Skeletal muscle tissue (tissue), 4 donors: Measurements from ENCODE around the gene DPP4. TPM values are rescaled to one million over a fixed set of nuclear protein-coding genes. Genes with fewer than 3 reads are reported as not detected.

Experiments used
- H3K27ac ChIP-seq: one replicate; pipeline ENCODE4 v1.7.0; 2013; ENCODE audit warnings: mild to moderate bottlenecking, low read depth, low read length, inconsistent platforms
- H3K27me3 ChIP-seq, 3 donors: one replicate each; pipeline ENCODE4 v1.7.0; 2013; ENCODE audit warnings: low read length in 3 of 3; ENCODE audit not compliant: control insufficient read depth in 3 of 3, insufficient read depth in 3 of 3
- H3K36me3 ChIP-seq, 3 donors: one replicate each; pipeline ENCODE4 v1.7.0; 2013; ENCODE audit warnings: low read length in 3 of 3; ENCODE audit not compliant: control insufficient read depth in 3 of 3, insufficient read depth in 3 of 3
- H3K4me1 ChIP-seq, 3 donors: one replicate each; pipeline ENCODE4 v1.7.0; 2013; ENCODE audit warnings: low read length in 3 of 3, mild to moderate bottlenecking in 3 of 3; ENCODE audit not compliant: control insufficient read depth in 3 of 3, insufficient read depth in 3 of 3
- H3K4me3 ChIP-seq, 3 donors: one replicate each; pipeline ENCODE4 v1.7.0; 2013; ENCODE audit warnings: low read length in 3 of 3
- H3K9ac ChIP-seq, 3 donors: one replicate each; pipeline ENCODE4 v1.7.0; 2013; ENCODE audit warnings: low read length in 3 of 3, mild to moderate bottlenecking in 3 of 3, moderate library complexity in 2 of 3, low read depth in 1 of 3
- H3K9me3 ChIP-seq, 3 donors: one replicate each; pipeline ENCODE4 v1.7.0; 2013; ENCODE audit warnings: low read length in 3 of 3; ENCODE audit not compliant: control insufficient read depth in 3 of 3
- total RNA-seq: library from RNA; depleted of rRNA; stranded (reverse); fragments of >200 nt; gene quantifications from one replicate; pipeline ENCODE4 v1.2.3, GENCODE V29; 2014
- donor health status: Osteomylitis.

Gene DPP4
- total RNA-seq, 1 donor from 2014 or later, result 24.0 TPM

GRCh38 chr2:162072181-162072702 lies 1.8 kb downstream of the DPP4 start:
- Histone ChIP-seq H3K9me3 (no peaks in the 10 kb centered on the region), H3K36me3 (no peaks in the 10 kb centered on the region), H3K9ac (no peak overlapping the region), H3K4me1 (peaks cover 5 to 9% (median 7%) of the 10 kb centered on the region in 3 donors), H3K27ac (no peak overlapping the region), H3K4me3 (no peak overlapping the region), H3K27me3 (peaks cover 9 to 18% (median 17%) of the 10 kb centered on the region in 3 donors)

DNA sequence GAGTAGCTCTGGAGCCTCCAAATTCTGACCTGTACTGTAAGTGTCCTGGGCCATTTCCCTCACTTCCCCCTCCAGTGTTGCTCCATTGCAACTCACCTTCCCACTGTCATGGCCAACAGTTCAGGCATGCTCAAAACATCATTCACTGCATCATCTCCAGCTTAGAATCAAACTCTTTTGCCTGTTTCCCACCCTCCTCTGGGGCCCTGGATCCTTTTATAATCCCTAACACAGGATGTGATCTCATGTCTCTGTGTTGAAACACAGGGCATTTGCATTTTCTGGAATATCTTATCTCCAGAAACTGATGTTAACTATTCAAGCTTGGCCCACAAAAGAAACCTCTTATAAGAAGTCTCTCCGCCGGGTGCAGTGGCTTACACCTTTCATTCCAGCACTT lies 3.0 kb downstream of the DPP4 start:
- no peak overlapping the region for H3K27ac ChIP-seq
- peaks cover 5 to 9% (median 7%) of the 10 kb centered on the region in 3 donors for H3K4me1 ChIP-seq

DNA sequence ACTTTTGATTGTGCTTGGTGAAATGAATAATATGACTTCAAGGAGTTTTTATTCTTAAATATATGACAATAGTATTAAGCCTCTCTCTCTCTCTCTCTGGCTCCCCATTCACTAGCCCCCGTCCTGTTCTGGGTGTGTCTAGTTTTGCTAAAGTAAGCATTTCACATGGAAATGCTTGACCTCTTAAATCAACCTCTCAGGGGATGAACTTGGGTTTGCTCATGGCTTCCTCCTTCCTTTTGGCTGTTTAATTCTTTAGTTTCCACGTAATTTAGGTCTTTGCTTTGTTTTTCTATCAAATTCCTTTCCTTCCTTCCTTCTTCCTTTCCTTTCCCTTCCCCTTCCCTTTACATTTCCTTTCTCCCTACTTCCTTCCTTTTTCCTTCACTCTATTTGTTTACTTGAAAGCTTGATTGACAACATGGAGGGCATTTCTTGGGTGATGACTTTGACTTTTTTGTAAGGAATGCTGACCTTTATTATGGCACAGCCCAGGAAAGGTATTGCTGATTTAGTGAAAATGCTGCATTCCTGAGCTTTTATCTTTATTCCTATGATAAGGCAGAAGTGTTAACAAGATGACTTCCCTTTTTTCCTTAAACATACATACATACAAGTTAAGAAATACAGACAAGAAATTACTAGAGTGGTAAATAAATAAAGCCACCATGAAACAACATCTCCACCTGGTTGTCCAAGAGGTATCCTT lies 3.6 kb downstream of the DPP4 start:
- no peaks in the 10 kb centered on the region for H3K36me3 ChIP-seq
- H3K9me3 ChIP-seq, result no peaks in the 10 kb centered on the region
- no peak overlapping the region for H3K9ac ChIP-seq
- H3K27me3 ChIP-seq, result peaks cover 9 to 16% (median 13%) of the 10 kb centered on the region in 3 donors
- H3K4me1 ChIP-seq, result peaks cover 5 to 9% (median 7%) of the 10 kb centered on the region in 3 donors
- no peak overlapping the region for H3K4me3 ChIP-seq
- H3K27ac ChIP-seq, result no peak overlapping the region

More for the DNA sequence above, 3.0 kb downstream of the DPP4 start:
- Histone ChIP-seq H3K4me3 (no peak overlapping the region), H3K36me3 (no peaks in the 10 kb centered on the region), H3K9me3 (no peaks in the 10 kb centered on the region), H3K27me3 (peaks cover 9 to 18% (median 17%) of the 10 kb centered on the region in 3 donors), H3K9ac (no peak overlapping the region)

- Histone ChIP-seq H3K27ac (no peak overlapping the region), H3K27me3 (peaks cover 9 to 12% (median 11%) of the 10 kb centered on the region in 3 donors), H3K9ac (no peak overlapping the region), H3K9me3 (no peaks in the 10 kb centered on the region), H3K4me3 (no peak overlapping the region), H3K36me3 (no peaks in the 10 kb centered on the region), H3K4me1 (peaks cover 5 to 9% (median 7%) of the 10 kb centered on the region in 3 donors)
These were observed 4.6 kb downstream of the DPP4 start for GRCh38 chr2:162069267-162069903.

GRCh38 chr2:162067596-162067995 lies 6.4 kb downstream of the DPP4 start:
- no peak overlapping the region for H3K4me3 ChIP-seq
- no peak overlapping the region for H3K27ac ChIP-seq
- H3K4me1 ChIP-seq, result no peaks in the 10 kb centered on the region
- no peaks in the 10 kb centered on the region for H3K36me3 ChIP-seq
- H3K9ac ChIP-seq, result no peak overlapping the region
- H3K27me3 ChIP-seq, result no peaks in the 10 kb centered on the region
- no peaks in the 10 kb centered on the region for H3K9me3 ChIP-seq

DNA sequence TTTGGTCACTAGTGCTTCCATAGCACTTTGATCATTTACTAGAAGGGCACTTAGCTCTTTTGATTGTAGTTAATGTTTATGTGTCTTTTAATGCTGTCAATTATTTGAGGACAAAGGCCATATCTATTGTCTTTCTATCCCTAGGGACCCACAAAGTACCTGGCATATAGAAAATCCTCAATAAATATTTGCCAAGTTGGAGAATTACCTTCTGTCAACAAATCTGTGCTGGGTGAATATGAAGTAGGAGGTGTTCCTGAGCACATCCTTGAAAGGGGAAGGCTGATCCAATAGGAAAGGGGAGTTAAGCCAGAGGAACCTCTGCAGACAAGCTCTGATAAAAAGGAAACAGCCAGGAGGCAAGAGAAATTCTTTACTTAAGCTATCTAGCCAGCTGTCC lies 8.2 kb downstream of the DPP4 start:
- no peak overlapping the region for H3K27ac ChIP-seq
- no peak overlapping the region for H3K9ac ChIP-seq
- no peaks in the 10 kb centered on the region for H3K9me3 ChIP-seq
- H3K36me3 ChIP-seq, result no peaks in the 10 kb centered on the region
- H3K4me3 ChIP-seq, result no peak overlapping the region
- no peaks in the 10 kb centered on the region for H3K27me3 ChIP-seq
- H3K4me1 ChIP-seq, result no peaks in the 10 kb centered on the region

- H3K9ac ChIP-seq, result no peak overlapping the region
- no peak overlapping the region for H3K27ac ChIP-seq
- H3K4me1 ChIP-seq, result no peaks in the 10 kb centered on the region
- H3K4me3 ChIP-seq, result no peak overlapping the region
- no peaks in the 10 kb centered on the region for H3K27me3 ChIP-seq
- no peaks in the 10 kb centered on the region for H3K9me3 ChIP-seq
- H3K36me3 ChIP-seq, result no peaks in the 10 kb centered on the region
These were observed 10.1 kb downstream of the DPP4 start for GRCh38 chr2:162063899-162064298.

DNA sequence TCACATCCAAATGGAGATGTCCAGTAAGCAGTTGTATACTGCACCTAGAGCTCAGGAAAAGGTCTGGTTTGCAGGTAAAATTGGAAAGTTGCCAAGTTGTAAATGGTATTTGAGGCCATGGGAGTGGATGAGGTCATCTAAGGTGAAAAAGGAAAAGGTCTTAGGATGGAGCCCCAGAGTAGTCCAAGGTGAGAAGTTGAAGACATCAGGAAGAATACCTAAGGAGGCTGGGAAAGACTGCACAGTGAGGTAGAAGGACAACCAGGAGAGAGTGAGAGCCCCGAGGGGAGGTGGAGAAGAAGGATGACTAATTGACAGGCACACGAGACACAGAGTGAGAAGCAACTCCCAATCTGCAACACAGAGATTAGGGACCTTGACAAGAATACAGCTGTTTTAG lies 10.7 kb downstream of the DPP4 start:
- Histone ChIP-seq H3K4me1 (no peaks in the 10 kb centered on the region), H3K27ac (no peak overlapping the region), H3K4me3 (no peak overlapping the region), H3K9ac (no peak overlapping the region), H3K27me3 (no peaks in the 10 kb centered on the region), H3K9me3 (no peaks in the 10 kb centered on the region), H3K36me3 (no peaks in the 10 kb centered on the region)

DNA sequence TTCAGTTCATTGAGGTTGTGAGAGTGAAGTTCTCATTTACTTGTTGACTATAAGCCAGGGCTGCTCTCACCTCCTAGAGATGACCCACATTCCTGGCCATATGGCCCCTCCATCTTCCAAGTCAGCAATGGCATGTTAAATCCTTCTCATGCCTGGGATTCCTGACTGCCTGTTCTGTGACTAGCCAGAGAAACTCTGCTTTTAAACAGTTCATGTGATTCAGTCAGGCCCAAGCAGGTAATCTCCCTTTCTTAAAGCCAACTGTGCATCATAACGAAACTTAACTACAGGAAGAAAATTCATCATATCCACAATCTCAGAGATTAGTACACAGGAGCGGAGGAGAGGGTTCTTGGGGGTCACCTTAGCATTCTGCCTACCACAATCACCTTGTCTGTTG lies 11.5 kb downstream of the DPP4 start:
- Histone ChIP-seq H3K27me3 (no peaks in the 10 kb centered on the region), H3K9ac (no peak overlapping the region), H3K27ac (no peak overlapping the region), H3K9me3 (no peaks in the 10 kb centered on the region), H3K4me1 (no peaks in the 10 kb centered on the region), H3K4me3 (no peak overlapping the region), H3K36me3 (no peaks in the 10 kb centered on the region)

DNA sequence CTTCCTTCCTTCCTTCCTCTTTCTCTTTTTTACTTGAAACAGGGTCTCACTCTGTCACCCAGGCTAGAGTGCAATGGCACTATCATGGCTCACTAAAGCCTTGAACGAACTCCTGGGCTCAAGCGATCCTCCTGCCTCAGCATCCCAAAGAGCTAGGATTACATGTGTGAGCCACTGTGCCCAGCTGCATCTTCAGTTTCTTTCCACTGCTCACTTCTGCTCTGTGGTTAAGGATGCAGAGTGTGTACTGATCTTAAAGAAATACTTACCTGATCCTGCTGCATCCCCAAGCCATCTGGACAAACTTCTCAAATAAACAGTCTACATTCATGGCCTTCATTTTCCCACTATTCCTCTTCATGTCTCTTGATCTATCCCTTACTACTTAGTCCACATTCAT lies 13.0 kb downstream of the DPP4 start:
- H3K9me3 ChIP-seq, result peaks cover 0 to 2% (median 0%) of the 10 kb centered on the region in 3 donors
- no peaks in the 10 kb centered on the region for H3K36me3 ChIP-seq
- H3K4me1 ChIP-seq, result no peaks in the 10 kb centered on the region
- H3K9ac ChIP-seq, result no peak overlapping the region
- no peak overlapping the region for H3K4me3 ChIP-seq
- no peak overlapping the region for H3K27ac ChIP-seq
- H3K27me3 ChIP-seq, result no peaks in the 10 kb centered on the region
